Left lobe of liver (tissue), 2 donors: ENCODE results near the gene CAPZB. TPM values are rescaled to one million over a fixed set of nuclear protein-coding genes. Genes with fewer than 3 reads are reported as not detected.
A peak's percentile ranks its signal among the peaks of the same experiment; 100 is the strongest.
"Not testable (repeated sequence)": the region's sequence is repeated elsewhere in the genome, so short reads cannot be mapped to it uniquely, and the experiment has no call there.

ENCODE experiments used
- ATAC-seq: fragments of 200-7000 bp; cut with Tn5 transposase; one replicate; pipeline ENCODE4 v1.9.1; 2020; ENCODE audit warnings: mild to moderate bottlenecking, moderate library complexity
- DNase-seq: peaks from one replicate; pipeline ENCODE4 v3.0.0-alpha.2; 2020; ENCODE audit warnings: low spot score
- total RNA-seq: library from RNA; stranded (reverse); gene quantifications from one replicate; pipeline ENCODE4 v1.2.1, GENCODE V29; 2021
- donor health status: DM: no; HTN: no; CAD: no; lungs with moderate emphysema.
- donor health status: DM: no; HTN: yes; CAD: no.

The CAPZB gene
- total RNA-seq = 91.4 TPM

DNA sequence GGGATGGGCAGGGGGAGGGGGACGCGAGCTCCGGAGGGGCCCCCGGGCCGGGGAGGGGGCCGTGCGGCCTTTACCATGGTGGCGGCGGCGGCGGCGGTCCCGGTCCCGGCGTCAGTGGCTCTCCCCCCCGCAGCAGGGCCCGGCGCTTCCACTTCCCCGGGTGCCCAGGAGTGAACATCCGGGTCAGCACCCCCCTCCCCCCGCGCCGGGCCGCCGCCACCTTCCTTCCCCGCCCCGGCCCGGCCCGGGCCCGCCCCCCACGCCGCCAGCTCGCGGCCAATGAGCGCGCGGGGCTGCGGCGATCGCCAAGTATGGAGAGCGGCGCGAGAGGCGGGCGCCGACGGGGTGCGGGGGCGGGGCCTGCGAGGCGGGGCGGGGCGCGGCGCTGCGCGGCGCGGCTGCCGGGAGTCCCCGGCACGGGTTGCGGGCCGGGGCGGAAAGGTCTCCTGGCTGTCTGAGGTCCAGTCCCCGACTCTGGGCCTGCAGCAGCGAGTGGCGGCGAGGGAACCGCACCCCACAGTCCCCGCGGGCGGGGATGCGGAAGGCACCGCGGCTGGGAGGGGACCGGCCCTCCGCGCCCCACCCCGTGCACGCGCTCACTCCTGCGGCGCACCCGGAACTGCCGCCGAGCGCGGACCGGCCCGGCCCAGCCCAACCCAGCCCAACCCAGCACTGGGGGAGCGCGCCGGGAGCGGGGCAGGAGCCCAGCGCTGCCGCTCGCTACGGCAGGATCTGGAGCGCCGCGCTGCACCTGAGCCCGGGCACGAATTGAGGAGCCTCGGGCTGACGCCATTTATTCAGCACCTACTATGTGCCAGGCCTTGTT is at the start of gene CAPZB:
CAPZB (minus strand) TSS at position 178 of the 826 bp plus-strand sequence; CDS start at position 77, 101 bp downstream.
- DNase-seq = peak; percentile 95
- peak; percentile 90 for ATAC-seq

- DNase-seq (no peak), ATAC-seq (no peak)
Measured at GRCh38 chr1:19534281-19534680, 48.9 kb upstream of the CAPZB start.

- DNase-seq (no peak), ATAC-seq (peak; percentile 66)
Measured at GRCh38 chr1:19533626-19534025, 48.3 kb upstream of the CAPZB start.

DNA sequence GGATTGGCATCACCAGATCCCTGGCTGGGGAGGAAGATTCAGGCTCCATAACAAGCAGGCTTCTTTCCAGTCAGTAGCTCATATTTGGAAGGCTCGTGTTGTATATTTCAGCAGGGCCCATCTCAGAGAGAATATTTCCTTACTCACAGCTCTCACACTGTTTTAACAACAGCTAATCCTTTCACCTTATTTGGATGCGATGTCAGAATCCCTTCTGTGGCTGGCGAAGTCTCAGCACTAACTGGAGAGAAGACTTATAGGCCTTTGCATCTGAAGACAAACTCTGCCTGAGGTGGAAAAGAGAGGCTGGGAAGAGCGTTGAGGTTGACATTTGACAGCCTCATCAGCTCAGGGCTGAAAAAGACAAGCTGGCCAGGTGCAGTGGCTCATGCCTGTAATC is 47.2 kb upstream of the CAPZB start:
- ATAC-seq (no peak), DNase-seq (no peak)

GRCh38 chr1:19529664-19530063 is 44.3 kb upstream of the CAPZB start:
- ATAC-seq (no peak), DNase-seq (no peak)

DNA sequence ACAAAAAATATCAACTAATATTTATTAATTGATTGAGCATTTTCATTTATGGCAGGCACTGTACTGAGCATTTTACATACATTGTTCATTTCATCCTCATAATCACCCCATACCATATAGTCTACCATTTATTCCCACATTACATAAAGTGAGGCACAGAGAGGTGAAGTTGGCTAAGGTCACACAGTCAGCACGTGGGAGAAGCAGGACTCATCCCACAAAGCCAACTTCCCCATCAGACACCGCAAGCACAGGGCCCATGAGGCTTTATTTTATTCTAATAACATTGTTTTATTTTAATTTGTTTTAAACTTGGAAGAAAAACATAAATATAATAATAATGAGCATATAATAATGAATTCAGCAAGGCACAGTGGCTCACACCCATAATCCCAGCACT is 43.1 kb upstream of the CAPZB start:
- ATAC-seq (no peak), DNase-seq (no peak)

- no peak for ATAC-seq
- no peak for DNase-seq
Measured at GRCh38 chr1:19525607-19526545, 40.5 kb upstream of the CAPZB start.

DNA sequence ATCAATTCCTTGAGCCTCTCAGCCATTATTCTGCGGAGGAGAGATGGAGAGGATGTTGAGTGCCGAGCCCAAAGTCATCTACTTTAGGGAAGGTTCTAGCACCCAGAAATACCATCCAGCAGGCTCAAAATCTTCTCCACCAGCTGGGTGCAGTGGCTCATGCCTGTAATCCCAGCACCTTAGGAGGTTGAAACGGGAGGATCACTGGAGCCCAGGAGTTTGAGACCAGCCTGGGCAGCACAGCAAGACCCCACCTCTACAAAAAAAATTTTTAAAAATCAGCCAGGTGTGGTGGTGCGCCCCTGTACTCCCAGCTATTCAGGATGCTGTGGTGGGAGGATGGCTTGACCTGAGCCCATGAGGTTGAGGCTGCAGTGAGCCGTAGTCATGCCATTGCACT is 39.5 kb upstream of the CAPZB start:
- ATAC-seq (no peak), DNase-seq (no peak)

- not testable (repeated sequence) for ATAC-seq, DNase-seq
Measured at GRCh38 chr1:19522570-19522969, 37.2 kb upstream of the CAPZB start.

DNA sequence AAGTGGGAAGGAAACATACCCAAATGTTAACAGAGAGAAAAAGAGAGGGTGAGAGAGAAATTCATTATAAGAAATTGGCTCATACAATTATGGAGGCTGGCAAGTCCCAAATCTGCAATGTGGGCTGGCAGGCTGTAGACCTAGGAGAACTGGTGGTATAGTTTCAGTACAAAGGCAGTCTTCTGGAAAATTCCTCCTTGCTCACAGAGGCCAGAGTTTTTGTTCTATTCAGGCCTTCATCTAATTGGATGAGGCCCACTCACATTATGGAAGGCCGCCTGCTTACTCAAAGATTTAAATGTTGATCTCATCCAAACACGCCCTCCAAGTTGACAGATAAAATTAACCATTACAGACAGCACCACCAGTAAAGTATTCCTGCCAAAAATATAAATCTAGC is 36.1 kb upstream of the CAPZB start:
- no peak for ATAC-seq
- DNase-seq = no peak

GRCh38 chr1:19517017-19517416 is 31.7 kb upstream of the CAPZB start:
- ATAC-seq (no peak), DNase-seq (no peak)

GRCh38 chr1:19515201-19515600 is 29.9 kb upstream of the CAPZB start:
- ATAC-seq = no peak
- DNase-seq = no peak

GRCh38 chr1:19514391-19514831 is 29.1 kb upstream of the CAPZB start:
- no peak for ATAC-seq
- no peak for DNase-seq

DNA sequence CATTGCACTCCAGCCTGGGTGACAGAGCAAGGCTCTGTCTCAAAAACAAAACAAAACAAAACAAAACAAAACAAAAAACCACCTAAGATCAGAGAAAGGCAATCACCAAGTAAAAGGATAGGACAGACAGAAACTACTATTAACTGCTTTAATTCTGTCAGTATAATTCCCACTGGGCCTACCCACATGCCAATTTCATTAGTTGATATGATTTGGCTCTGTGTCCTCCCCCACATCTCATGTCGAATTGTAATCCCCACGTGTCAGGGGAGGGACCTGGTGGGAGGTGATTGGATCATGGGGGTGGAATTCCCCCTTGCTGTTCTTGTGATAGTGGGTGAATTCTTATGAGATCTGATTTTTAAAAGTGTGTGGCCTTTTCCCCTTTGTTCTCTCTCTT is 27.2 kb upstream of the CAPZB start:
- ATAC-seq (no peak), DNase-seq (no peak)

GRCh38 chr1:19511116-19511515 is 25.8 kb upstream of the CAPZB start:
- DNase-seq (no peak), ATAC-seq (no peak)

DNA sequence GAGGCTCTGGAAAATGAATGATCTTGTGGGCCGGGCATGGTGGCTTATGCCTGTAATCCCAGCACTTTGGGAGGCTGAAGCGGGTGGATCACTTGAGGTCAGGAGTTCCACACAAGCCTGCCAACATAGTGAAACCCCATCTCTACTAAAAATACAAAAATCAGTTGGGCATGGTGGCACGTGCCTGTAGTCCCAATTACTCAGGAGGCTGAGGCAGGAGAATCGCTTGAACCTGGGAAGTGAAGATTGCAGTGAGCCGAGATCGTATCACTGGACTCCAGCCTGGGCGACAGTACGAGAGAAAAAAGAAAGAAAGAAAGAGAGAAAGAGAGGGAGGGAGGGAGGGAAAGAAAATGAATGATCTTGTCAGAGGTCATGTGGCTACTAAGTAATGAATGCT is 24.3 kb upstream of the CAPZB start:
- not testable (repeated sequence) for ATAC-seq, DNase-seq

DNA sequence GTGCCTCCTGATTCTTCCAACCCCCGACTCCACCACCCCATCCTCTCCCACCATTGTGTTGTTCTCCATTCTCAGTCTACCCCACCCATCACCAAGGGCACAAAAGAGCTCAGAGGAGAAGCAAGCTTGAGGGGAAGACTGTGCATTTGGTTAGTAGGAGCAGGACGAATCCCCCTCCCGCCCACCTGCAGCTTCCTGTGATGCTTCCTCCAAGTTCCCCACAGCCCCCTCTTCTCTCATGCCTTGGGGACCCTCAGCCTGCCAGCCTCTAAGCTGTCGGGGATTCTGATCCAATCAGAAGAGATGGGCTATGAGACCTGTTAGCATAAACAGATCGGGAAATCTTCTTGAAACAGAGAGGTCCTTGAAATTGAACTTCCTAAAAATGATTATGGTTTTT is 22.2 kb upstream of the CAPZB start:
- no peak for ATAC-seq

DNA sequence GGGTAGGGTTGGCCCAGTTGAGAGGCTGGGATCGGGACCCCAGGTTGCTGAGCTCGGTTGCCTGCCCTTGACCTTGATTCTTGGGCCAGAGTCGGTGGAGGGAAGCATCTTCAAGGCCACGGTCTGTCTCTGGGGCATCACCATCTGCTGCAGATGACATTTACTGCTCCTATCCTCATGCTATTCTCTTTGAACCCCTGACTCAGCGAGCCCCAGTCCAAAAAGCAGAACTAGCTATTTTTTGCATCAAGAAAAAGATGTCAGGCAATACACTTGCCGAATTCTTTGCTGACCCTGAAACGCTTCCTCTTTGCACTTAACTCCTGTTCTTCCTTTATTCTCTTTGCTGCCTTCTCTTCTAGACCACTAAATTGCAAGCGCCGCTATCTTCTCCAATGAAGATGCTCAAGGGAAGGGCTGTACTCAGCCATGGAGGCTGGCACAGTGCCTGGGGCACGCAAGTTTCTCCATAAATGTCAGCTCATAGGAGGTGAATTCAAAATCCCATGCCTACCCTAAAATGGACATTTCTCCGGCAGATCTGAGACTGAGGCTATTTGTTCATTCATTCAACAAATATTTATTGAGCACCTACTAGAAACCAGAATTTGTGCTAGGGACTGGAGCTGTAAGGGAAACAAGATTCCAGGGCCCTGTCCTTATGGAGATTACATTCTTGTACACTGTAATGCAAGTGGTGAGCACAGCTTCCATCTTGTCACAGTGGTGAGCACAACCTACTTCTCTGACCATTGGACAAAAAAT is 20.5 kb upstream of the CAPZB start:
- peak; percentile 44 for ATAC-seq
- DNase-seq = no peak

More for the DNA sequence above, 22.2 kb upstream of the CAPZB start:
- no peak for DNase-seq

- DNase-seq (no peak), ATAC-seq (peak; percentile 52)
Measured at GRCh38 chr1:19504796-19505692, 19.7 kb upstream of the CAPZB start.

- DNase-seq, ATAC-seq: not testable (repeated sequence)
Measured at GRCh38 chr1:19502284-19502683, 16.9 kb upstream of the CAPZB start.
